Neural cell (in vitro differentiated cells): ENCODE results near the gene MAGED2. TPM values are rescaled to one million over a fixed set of nuclear protein-coding genes. Genes with fewer than 3 reads are reported as not detected.
"Not testable (repeated sequence)": the region's sequence is repeated elsewhere in the genome, so short reads cannot be mapped to it uniquely, and the experiment has no call there.

ENCODE experiments used
- H2AFZ ChIP-seq: fragments of 200-600, 300-800 bp; sonication (generic), shearing (Covaris generic); 2 replicates; pipeline ENCODE4 v1.6.0; 2014; ENCODE audit warnings: low read depth, mild to moderate bottlenecking, antibody characterized with exemption, low read length, moderate library complexity
- H3F3A ChIP-seq: fragments of 200-600 bp; shearing (Covaris generic); 2 replicates; pipeline ENCODE4 v1.6.1; 2016; ENCODE audit warnings: mild to moderate bottlenecking, moderate library complexity, mixed read lengths, antibody characterized with exemption, low read length; ENCODE audit not compliant: insufficient read depth, poor library complexity, severe bottlenecking
- H3K27ac ChIP-seq: fragments of 200-600, 300-800 bp; sonication (generic), shearing (Covaris generic); 2 replicates; pipeline ENCODE4 v1.5.1; 2014; ENCODE audit warnings: mild to moderate bottlenecking, low read length, moderate library complexity
- H3K27me3 ChIP-seq: fragments of 300-800, 200-600 bp; sonication (generic), shearing (Covaris generic); 2 replicates; pipeline ENCODE4 v1.6.0; 2014; ENCODE audit warnings: mild to moderate bottlenecking, low read depth, low read length, moderate library complexity; ENCODE audit not compliant: insufficient read depth
- H3K36me3 ChIP-seq: fragments of 300-800, 200-600 bp; sonication (generic), shearing (Covaris generic); 2 replicates; pipeline ENCODE4 v1.5.1; 2014; ENCODE audit warnings: mild to moderate bottlenecking, antibody characterized with exemption, low read length, moderate library complexity; ENCODE audit not compliant: insufficient read depth
- H3K4me2 ChIP-seq: fragments of 300-800, 200-600 bp; sonication (generic), shearing (Covaris generic); 2 replicates; pipeline ENCODE4 v1.6.0; 2014; ENCODE audit warnings: mild to moderate bottlenecking, low read length
- H3K4me3 ChIP-seq: fragments of 300-800, 200-600 bp; sonication (generic), shearing (Covaris generic); 2 replicates; pipeline ENCODE4 v1.5.1; 2014; ENCODE audit warnings: mild to moderate bottlenecking, low read length, moderate library complexity
- H3K79me2 ChIP-seq: fragments of 200-600 bp; shearing (Covaris generic); replicated peaks from 2 replicates; pipeline ENCODE4 v1.6.0; 2014; ENCODE audit warnings: mild to moderate bottlenecking, low read length, moderate library complexity; ENCODE audit not compliant: insufficient read depth
- H3K9ac ChIP-seq: fragments of 300-800, 200-600 bp; sonication (generic), shearing (Covaris generic); 2 replicates; pipeline ENCODE4 v1.6.1; 2016; ENCODE audit warnings: mild to moderate bottlenecking, low read length, mixed read lengths
- H3K9me2 ChIP-seq: fragments of 200-600 bp; shearing (Covaris generic); 2 replicates; pipeline ENCODE4 v1.6.1; 2016; ENCODE audit warnings: mild to moderate bottlenecking, low read length, mixed read lengths; ENCODE audit not compliant: insufficient read depth
- H3K9me3 ChIP-seq: fragments of 200-600, 300-800 bp; sonication (generic), shearing (Covaris generic); 2 replicates; pipeline ENCODE4 v1.6.1; 2016; ENCODE audit warnings: mild to moderate bottlenecking, mixed run types, low read length, moderate library complexity, mixed read lengths
- H4K20me1 ChIP-seq: fragments of 200-600 bp; shearing (Covaris generic); 2 replicates; pipeline ENCODE4 v1.6.1; 2016; ENCODE audit warnings: mild to moderate bottlenecking, mixed run types; ENCODE audit not compliant: insufficient read depth
- EP300 ChIP-seq: fragments of 450-650 bp; conservative IDR thresholded peaks from 2 replicates; pipeline ENCODE4 v1.6.1; 2014; ENCODE audit warnings: antibody characterized with exemption, mild to moderate bottlenecking, moderate library complexity; ENCODE audit not compliant: poor library complexity, severe bottlenecking
- EZH2 ChIP-seq: fragments of 200-600, 300-800 bp; shearing (Covaris generic), sonication (generic); IDR thresholded peaks from 2 replicates; pipeline ENCODE4 v1.6.1; 2014; ENCODE audit warnings: antibody characterized with exemption, low read length, borderline replicate concordance, mild to moderate bottlenecking; ENCODE audit not compliant: insufficient read depth, poor library complexity, severe bottlenecking
- MXI1 ChIP-seq: fragments of 450-650 bp; conservative IDR thresholded peaks from 2 replicates; pipeline ENCODE4 v1.6.1; 2014; ENCODE audit warnings: antibody characterized with exemption, mild to moderate bottlenecking; ENCODE audit not compliant: poor library complexity, severe bottlenecking
- POLR2AphosphoS5 ChIP-seq: IDR thresholded peaks from 2 replicates; pipeline ENCODE4 v1.6.1; 2012
- RAD21 ChIP-seq: fragments of 450-650 bp; conservative IDR thresholded peaks from 2 replicates; pipeline ENCODE4 v1.6.1; 2014; ENCODE audit warnings: antibody characterized with exemption, mild to moderate bottlenecking, moderate library complexity
- REST ChIP-seq: IDR thresholded peaks from 2 replicates; pipeline ENCODE4 v1.6.1; 2012; ENCODE audit warnings: borderline replicate concordance
- SMC3 ChIP-seq: fragments of 450-650 bp; conservative IDR thresholded peaks from 2 replicates; pipeline ENCODE4 v1.6.1; 2014; ENCODE audit warnings: antibody characterized with exemption, mild to moderate bottlenecking, moderate library complexity; ENCODE audit not compliant: poor library complexity
- TAF1 ChIP-seq: IDR thresholded peaks from 2 replicates; pipeline ENCODE4 v1.6.1; 2012; ENCODE audit warnings: low read depth
- polyA plus RNA-seq: library from polyadenylated mRNA; depleted of rRNA; stranded (reverse); fragments of >200 nt; gene quantifications from 2 replicates; pipeline ENCODE4 v1.2.3, GENCODE V29; 2014
- TF ChIP-seq, protein P1 (sequence below): fragments of 450-650 bp; IDR thresholded peaks from 2 replicates; pipeline ENCODE4 v1.5.1; 2014; ENCODE audit warnings: antibody characterized with exemption, mild to moderate bottlenecking, moderate library complexity; ENCODE audit not compliant: poor library complexity, severe bottlenecking

Gene MAGED2
- polyA plus RNA-seq, 1 donor from 2014 or later: 982 TPM

GRCh38 chrX:54838583-54838982, 31.0 kb downstream of the MAGED2 start:
- H3K4me3 ChIP-seq: no peak overlapping the region
- H3K4me2 ChIP-seq: no peak overlapping the region
- H3K79me2 ChIP-seq: no peaks in the 10 kb centered on the region
- no peak for TF ChIP-seq SMC3
- TF ChIP-seq POLR2AphosphoS5: no peak
- TF ChIP-seq MXI1: no peak
- no peak overlapping the region for H3K27ac ChIP-seq
- no peaks in the 10 kb centered on the region for H3F3A ChIP-seq
- H3K9me2 ChIP-seq: no peaks in the 10 kb centered on the region
- H2AFZ ChIP-seq: no peak overlapping the region
- no peaks in the 10 kb centered on the region for H3K9me3 ChIP-seq
- H4K20me1 ChIP-seq: no peaks in the 10 kb centered on the region
- no peaks in the 10 kb centered on the region for H3K27me3 ChIP-seq
- no peak overlapping the region for H3K9ac ChIP-seq
- no peaks in the 10 kb centered on the region for H3K36me3 ChIP-seq

DNA sequence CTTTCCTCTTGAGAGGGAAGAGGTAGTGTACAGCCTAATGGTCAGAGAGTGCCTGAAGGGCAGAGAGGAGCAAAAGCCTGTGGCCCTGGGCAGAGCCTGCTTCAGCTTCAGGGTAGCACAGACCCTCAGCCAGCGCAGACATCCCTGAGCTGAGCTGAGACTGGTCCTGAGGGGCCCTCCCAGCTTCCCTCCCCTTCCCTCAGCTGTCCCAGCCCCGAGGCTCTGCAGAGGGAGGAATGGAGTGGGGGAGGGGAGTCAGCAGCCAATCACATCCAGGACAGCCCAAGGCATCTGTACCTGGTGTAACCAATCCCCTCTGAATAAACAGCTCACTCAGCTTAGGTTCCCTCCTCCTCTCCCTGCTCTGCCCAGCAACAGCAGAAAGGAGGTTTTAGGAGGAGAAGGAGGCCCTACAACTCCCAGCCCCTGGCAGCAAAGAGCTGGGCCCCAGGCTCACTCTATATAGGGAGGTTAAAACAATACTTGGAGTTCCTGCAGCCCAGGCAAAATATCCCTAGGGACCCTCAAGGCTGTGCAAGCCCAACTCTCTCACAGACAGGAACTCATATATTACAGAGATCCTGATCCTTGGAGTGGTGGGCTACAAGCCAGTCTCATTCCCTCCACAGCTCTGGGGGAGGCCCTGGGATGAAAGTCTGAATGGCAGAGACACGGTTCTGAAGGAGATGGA, 33.8 kb downstream of the MAGED2 start:
- not testable (repeated sequence) for H3K36me3 ChIP-seq, H3K4me2 ChIP-seq, H3K27me3 ChIP-seq, H3K9me2 ChIP-seq, H3K79me2 ChIP-seq, H3K4me3 ChIP-seq, H3K9me3 ChIP-seq, H4K20me1 ChIP-seq, H3F3A ChIP-seq
- Histone ChIP-seq H3K27ac (peak overlapping the region; percentile 86), H2AFZ (peak overlapping the region; percentile 14), H3K9ac (peak overlapping the region; percentile 55)
- TF ChIP-seq POLR2AphosphoS5 (peak; percentile 73), EP300 (peak; percentile 57), REST (peak; percentile 24)

DNA sequence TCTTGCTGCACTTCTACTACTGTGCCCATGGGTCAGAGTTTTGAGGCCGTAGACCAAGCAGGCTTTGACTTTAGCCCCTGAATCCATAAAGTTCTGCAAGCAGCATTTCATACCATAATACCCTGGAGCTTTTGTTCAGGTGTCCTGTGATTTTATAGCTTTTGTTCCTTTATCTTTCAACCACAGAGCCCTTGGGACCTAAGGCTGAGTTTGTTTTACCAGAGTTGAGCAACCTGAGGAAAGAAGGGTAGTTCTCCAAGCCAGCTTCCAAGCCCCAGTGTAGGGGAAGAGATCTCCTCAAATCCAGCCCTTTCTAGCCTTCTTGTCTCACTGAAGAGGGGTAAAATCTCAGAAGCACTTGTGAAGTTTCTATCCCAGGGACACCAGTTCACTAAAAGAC, 35.1 kb downstream of the MAGED2 start:
- H3K9me3 ChIP-seq: no peaks in the 10 kb centered on the region
- H3F3A ChIP-seq: no peaks in the 10 kb centered on the region
- no peak for TF ChIP-seq REST
- TF ChIP-seq TAF1: no peak
- no peak for TF ChIP-seq POLR2AphosphoS5
- no peak for TF ChIP-seq SMC3
- TF ChIP-seq EZH2: no peak
- no peak for TF ChIP-seq MXI1
- TF ChIP-seq RAD21: no peak
- TF ChIP-seq, protein P1, sequence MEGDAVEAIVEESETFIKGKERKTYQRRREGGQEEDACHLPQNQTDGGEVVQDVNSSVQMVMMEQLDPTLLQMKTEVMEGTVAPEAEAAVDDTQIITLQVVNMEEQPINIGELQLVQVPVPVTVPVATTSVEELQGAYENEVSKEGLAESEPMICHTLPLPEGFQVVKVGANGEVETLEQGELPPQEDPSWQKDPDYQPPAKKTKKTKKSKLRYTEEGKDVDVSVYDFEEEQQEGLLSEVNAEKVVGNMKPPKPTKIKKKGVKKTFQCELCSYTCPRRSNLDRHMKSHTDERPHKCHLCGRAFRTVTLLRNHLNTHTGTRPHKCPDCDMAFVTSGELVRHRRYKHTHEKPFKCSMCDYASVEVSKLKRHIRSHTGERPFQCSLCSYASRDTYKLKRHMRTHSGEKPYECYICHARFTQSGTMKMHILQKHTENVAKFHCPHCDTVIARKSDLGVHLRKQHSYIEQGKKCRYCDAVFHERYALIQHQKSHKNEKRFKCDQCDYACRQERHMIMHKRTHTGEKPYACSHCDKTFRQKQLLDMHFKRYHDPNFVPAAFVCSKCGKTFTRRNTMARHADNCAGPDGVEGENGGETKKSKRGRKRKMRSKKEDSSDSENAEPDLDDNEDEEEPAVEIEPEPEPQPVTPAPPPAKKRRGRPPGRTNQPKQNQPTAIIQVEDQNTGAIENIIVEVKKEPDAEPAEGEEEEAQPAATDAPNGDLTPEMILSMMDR: no peak
- TF ChIP-seq EP300: no peak

More for the DNA sequence above, 35.1 kb downstream of the MAGED2 start:
- no peak overlapping the region for H3K27ac ChIP-seq
- no peaks in the 10 kb centered on the region for H3K27me3 ChIP-seq
- no peak overlapping the region for H3K4me3 ChIP-seq
- no peak overlapping the region for H3K4me2 ChIP-seq
- no peaks in the 10 kb centered on the region for H3K36me3 ChIP-seq
- no peaks in the 10 kb centered on the region for H4K20me1 ChIP-seq
- no peak overlapping the region for H2AFZ ChIP-seq
- H3K79me2 ChIP-seq: no peaks in the 10 kb centered on the region
- H3K9me2 ChIP-seq: no peaks in the 10 kb centered on the region
- H3K9ac ChIP-seq: no peak overlapping the region
